ES-I3 (cell line): ENCODE measurements around the gene HSF5.

Experiments
- H3K36me3 ChIP-seq: 2 replicates; pipeline ENCODE4 v1.6.1; 2013; ENCODE audit warnings: mild to moderate bottlenecking, low read length, control low read depth, moderate library complexity; ENCODE audit not compliant: insufficient read depth
- H3K4me1 ChIP-seq: 2 replicates; pipeline ENCODE4 v1.6.1; 2013; ENCODE audit warnings: mild to moderate bottlenecking, control low read depth, low read length; ENCODE audit not compliant: insufficient read depth
- H3K9ac ChIP-seq: 2 replicates; pipeline ENCODE4 v1.6.1; 2013; ENCODE audit warnings: low read depth, mild to moderate bottlenecking, low read length, moderate library complexity
- H3K9me3 ChIP-seq: 2 replicates; pipeline ENCODE4 v1.6.1; 2013; ENCODE audit warnings: mild to moderate bottlenecking, low read length, moderate library complexity; ENCODE audit not compliant: control insufficient read depth, insufficient read depth

The HSF5 gene

GRCh38 chr17:58373923-58374322 lies 114.3 kb downstream of the HSF5 start:
- Histone ChIP-seq H3K4me1 (peaks cover 28% of the 10 kb centered on the region), H3K9me3 (no peaks in the 10 kb centered on the region), H3K36me3 (no peaks in the 10 kb centered on the region), H3K9ac (no peak overlapping the region)

- Histone ChIP-seq H3K36me3 (no peaks in the 10 kb centered on the region), H3K9me3 (no peaks in the 10 kb centered on the region), H3K9ac (no peak overlapping the region), H3K4me1 (peaks cover 27% of the 10 kb centered on the region)
Observed at GRCh38 chr17:58373003-58373402, 115.2 kb downstream of the HSF5 start.

GRCh38 chr17:58371300-58371950 lies 116.8 kb downstream of the HSF5 start:
- Histone ChIP-seq H3K36me3 (no peaks in the 10 kb centered on the region), H3K9me3 (no peaks in the 10 kb centered on the region), H3K4me1 (peaks cover 15% of the 10 kb centered on the region), H3K9ac (no peak overlapping the region)

GRCh38 chr17:58370716-58371115 lies 117.5 kb downstream of the HSF5 start:
- no peak overlapping the region for H3K9ac ChIP-seq
- H3K4me1 ChIP-seq = peaks cover 15% of the 10 kb centered on the region
- no peaks in the 10 kb centered on the region for H3K36me3 ChIP-seq
- no peaks in the 10 kb centered on the region for H3K9me3 ChIP-seq

- no peaks in the 10 kb centered on the region for H3K36me3 ChIP-seq
- peaks cover 12% of the 10 kb centered on the region for H3K4me1 ChIP-seq
- H3K9ac ChIP-seq = no peak overlapping the region
- H3K9me3 ChIP-seq = no peaks in the 10 kb centered on the region
Observed at GRCh38 chr17:58370309-58370708, 117.9 kb downstream of the HSF5 start.
